Natural killer cell (primary cell): ENCODE results near the gene MT1B. TPM values are rescaled to one million over a fixed set of nuclear protein-coding genes. Genes with fewer than 3 reads are reported as not detected.

Experiments
- ATAC-seq, 3 donors: fragments of 150-1000 bp in 2 of 3; fragments of 200-7000 bp in 1 of 3; cut with Tn5 transposase; 1 replicate in 1 of 3; 2 replicates in 2 of 3; pipeline ENCODE4 v1.10.0; 2021; ENCODE audit warnings: mild to moderate bottlenecking in 2 of 3, moderate library complexity in 2 of 3
- DNase-seq, 2 donors: peaks; one replicate each; pipeline versions ENCODE4 v3.0.0 to v3.0.0-alpha.2; 2013 to 2021; ENCODE audit warnings: mixed read lengths in 1 of 2
- H3K27ac ChIP-seq: one replicate; pipeline ENCODE4 v1.5.1; 2013; ENCODE audit warnings: mild to moderate bottlenecking, low read length
- H3K27me3 ChIP-seq: one replicate; pipeline ENCODE4 v1.6.1; 2013; ENCODE audit warnings: low read length; ENCODE audit not compliant: control insufficient read depth, insufficient read depth
- H3K36me3 ChIP-seq: one replicate; pipeline ENCODE4 v1.6.1; 2013; ENCODE audit warnings: low read length; ENCODE audit not compliant: control insufficient read depth, insufficient read depth
- H3K4me1 ChIP-seq: one replicate; pipeline ENCODE4 v1.6.1; 2013; ENCODE audit warnings: low read length; ENCODE audit not compliant: control insufficient read depth, insufficient read depth
- H3K4me3 ChIP-seq: one replicate; pipeline ENCODE4 v1.5.1; 2013; ENCODE audit warnings: low read length
- H3K9me3 ChIP-seq: one replicate; pipeline ENCODE4 v1.6.1; 2013; ENCODE audit warnings: low read length; ENCODE audit not compliant: control insufficient read depth, insufficient read depth
- H3K27ac Mint-ChIP-seq, 2 donors: one replicate each; pipeline ENCODE4 v1.8.0; 2022; ENCODE audit warnings: mild to moderate bottlenecking in 2 of 2, mixed read lengths in 2 of 2, moderate library complexity in 1 of 2
- H3K27me3 Mint-ChIP-seq, 2 donors: one replicate each; pipeline ENCODE4 v1.8.0; 2022; ENCODE audit warnings: low read depth in 2 of 2, mixed read lengths in 2 of 2
- H3K36me3 Mint-ChIP-seq: one replicate; pipeline ENCODE4 v1.8.0; 2022; ENCODE audit warnings: mixed read lengths
- H3K4me1 Mint-ChIP-seq, 2 donors: one replicate each; pipeline ENCODE4 v1.8.0; 2022; ENCODE audit warnings: mixed read lengths in 2 of 2
- H3K4me3 Mint-ChIP-seq: one replicate; pipeline ENCODE4 v1.8.0; 2022; ENCODE audit warnings: mild to moderate bottlenecking, moderate library complexity, mixed read lengths
- H3K9me3 Mint-ChIP-seq, 2 donors: one replicate each; pipeline ENCODE4 v1.8.0; 2022; ENCODE audit warnings: mixed read lengths in 2 of 2
- WGBS: methylation state at CpG from one replicate; pipeline ENCODE4 v1.1.7; 2013; ENCODE audit warnings: missing lambda C conversion rate; ENCODE audit not compliant: insufficient coverage; 5-methylcytosine and 5-hydroxymethylcytosine counted together
- intact Hi-C: fragments of 100-400 bp; cut with micrococcal nuclease; formaldehyde crosslinking; loops from one replicate; pipeline ENCODE4 v1.14.2; 2022
- total RNA-seq, 4 donors: library from RNA; stranded (reverse); fragments of 120-200 nt in 1 of 4; gene quantifications; one replicate each; pipeline versions ENCODE4 v1.2.3 to v1.2.4, GENCODE V29; 2013 to 2022
- TF ChIP-seq, protein P1 (sequence below): fragments of 200-600 bp; IDR thresholded peaks from one replicate; pipeline ENCODE4 v1.8.0; 2022; ENCODE audit warnings: antibody characterized with exemption

The MT1B gene
- total RNA-seq, 3 donors from 2014 or later (not counting 1 experiment from before 2014, with no cell fraction given): not detected

DNA sequence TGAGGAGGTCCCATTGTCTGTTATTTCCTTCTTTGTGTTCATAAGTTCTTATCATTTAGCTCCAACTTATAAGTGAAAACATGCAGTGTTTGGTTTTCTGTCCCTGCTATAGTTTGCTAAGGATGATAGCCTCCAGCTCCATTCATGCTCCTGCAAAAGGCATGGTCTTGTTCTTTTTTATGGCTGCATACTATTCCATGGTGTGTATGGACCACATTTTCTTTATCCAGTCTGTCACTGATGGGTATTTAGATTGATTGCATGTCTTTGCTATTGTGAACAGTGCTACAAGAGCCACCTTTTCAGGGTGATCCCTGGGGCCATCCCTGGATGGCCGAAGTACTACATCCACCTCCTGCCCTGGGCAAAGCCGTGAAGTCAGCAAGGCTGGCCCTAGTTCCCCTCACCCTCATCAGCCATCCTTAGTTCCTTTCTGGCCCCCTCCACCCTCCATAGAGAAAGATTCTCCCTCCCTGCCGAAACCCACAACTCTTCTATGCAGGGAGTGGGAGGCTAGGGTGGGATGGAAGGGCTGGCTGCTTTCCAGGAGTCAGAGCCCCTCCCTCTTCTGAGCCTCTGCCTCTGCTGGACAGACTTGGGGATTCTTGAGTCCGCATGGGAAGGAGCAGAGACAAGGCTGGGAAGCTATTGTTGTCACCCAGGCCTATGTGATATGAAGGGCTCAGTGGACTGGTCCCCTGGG is 38.9 kb downstream of the MT1B start:
- TF ChIP-seq, protein P1, sequence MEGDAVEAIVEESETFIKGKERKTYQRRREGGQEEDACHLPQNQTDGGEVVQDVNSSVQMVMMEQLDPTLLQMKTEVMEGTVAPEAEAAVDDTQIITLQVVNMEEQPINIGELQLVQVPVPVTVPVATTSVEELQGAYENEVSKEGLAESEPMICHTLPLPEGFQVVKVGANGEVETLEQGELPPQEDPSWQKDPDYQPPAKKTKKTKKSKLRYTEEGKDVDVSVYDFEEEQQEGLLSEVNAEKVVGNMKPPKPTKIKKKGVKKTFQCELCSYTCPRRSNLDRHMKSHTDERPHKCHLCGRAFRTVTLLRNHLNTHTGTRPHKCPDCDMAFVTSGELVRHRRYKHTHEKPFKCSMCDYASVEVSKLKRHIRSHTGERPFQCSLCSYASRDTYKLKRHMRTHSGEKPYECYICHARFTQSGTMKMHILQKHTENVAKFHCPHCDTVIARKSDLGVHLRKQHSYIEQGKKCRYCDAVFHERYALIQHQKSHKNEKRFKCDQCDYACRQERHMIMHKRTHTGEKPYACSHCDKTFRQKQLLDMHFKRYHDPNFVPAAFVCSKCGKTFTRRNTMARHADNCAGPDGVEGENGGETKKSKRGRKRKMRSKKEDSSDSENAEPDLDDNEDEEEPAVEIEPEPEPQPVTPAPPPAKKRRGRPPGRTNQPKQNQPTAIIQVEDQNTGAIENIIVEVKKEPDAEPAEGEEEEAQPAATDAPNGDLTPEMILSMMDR: no peak
- no peaks in the 10 kb centered on the region for H3K4me1 Mint-ChIP-seq
- intact Hi-C loops: no loop called here
- WGBS: 97% methylated on average over 3 of the region's 4 CpGs
- H3K9me3 Mint-ChIP-seq: no peaks in the 10 kb centered on the region
- H3K27me3 ChIP-seq: no peaks in the 10 kb centered on the region
- H3K4me1 ChIP-seq: no peaks in the 10 kb centered on the region
- DNase-seq (no peak), ATAC-seq (no peak)
- no peak overlapping the region for H3K27ac Mint-ChIP-seq
- H3K27ac ChIP-seq: no peak overlapping the region
- no peaks in the 10 kb centered on the region for H3K9me3 ChIP-seq
- peaks cover 7 to 20% of the 10 kb centered on the region in 2 donors for H3K27me3 Mint-ChIP-seq
- H3K4me3 ChIP-seq: no peak overlapping the region
- no peak overlapping the region for H3K4me3 Mint-ChIP-seq
- H3K36me3 ChIP-seq: no peaks in the 10 kb centered on the region
- no peaks in the 10 kb centered on the region for H3K36me3 Mint-ChIP-seq

DNA sequence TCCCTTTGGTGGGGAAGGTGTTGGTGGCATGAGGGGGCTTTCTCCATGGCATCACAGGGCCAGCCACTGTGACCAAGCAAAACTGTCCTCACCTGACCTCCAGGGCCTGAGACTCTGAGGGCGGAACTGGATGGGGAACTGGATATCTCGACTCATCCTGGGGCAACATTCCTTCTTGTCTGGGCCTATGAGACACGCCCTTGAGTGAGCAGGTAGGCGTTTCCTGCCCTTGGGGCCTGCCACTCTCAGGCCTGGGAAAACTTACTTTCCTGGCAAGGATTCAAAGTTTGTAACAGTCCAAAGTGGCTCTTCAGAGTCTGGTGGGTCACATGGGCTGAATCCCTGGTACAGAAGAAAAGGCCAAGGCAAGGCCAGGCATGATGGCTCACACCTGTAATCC is 40.2 kb downstream of the MT1B start:
- Mint-ChIP-seq H3K36me3 (no peaks in the 10 kb centered on the region), H3K4me1 (no peaks in the 10 kb centered on the region), H3K4me3 (no peak overlapping the region), H3K27ac (no peak overlapping the region), H3K9me3 (no peaks in the 10 kb centered on the region), H3K27me3 (peaks cover 7 to 20% of the 10 kb centered on the region in 2 donors)
- TF ChIP-seq, protein P1: no peak
- Histone ChIP-seq H3K27me3 (no peaks in the 10 kb centered on the region), H3K27ac (no peak overlapping the region), H3K4me1 (no peaks in the 10 kb centered on the region), H3K4me3 (no peak overlapping the region), H3K9me3 (no peaks in the 10 kb centered on the region), H3K36me3 (no peaks in the 10 kb centered on the region)
- ATAC-seq (no peak), DNase-seq (no peak)
- 87% methylated on average over 4 of the region's 4 CpGs for whole genome bisulfite sequencing
- intact Hi-C loops: no loop called here

DNA sequence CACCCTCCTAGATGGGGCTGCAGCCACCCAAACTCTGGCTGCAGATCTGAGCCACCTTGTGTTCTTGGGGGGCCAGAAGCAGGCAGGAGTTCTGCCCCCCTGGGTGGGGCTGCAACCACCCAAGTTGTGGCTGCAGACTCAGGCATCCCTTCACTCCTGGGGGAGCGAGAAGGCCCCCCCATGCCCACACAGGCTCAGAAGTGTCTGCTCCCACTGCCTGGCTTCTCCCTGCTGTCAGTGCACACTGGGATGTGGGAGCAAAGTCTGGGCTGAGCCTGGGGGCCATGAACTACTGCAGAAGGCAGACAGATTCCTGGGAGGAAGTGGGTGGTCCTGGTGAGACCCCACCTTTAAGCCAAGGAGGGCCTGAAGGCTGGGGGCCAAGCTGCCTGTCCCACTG is 43.6 kb downstream of the MT1B start:
- TF ChIP-seq, protein P1: no peak
- no peaks in the 10 kb centered on the region for H3K9me3 Mint-ChIP-seq
- ATAC-seq (no peak), DNase-seq (no peak)
- no peaks in the 10 kb centered on the region for H3K4me1 Mint-ChIP-seq
- intact Hi-C loops: no loop called here
- Histone ChIP-seq H3K27me3 (no peaks in the 10 kb centered on the region), H3K27ac (no peak overlapping the region), H3K4me3 (no peak overlapping the region), H3K36me3 (no peaks in the 10 kb centered on the region), H3K9me3 (peaks cover 3% of the 10 kb centered on the region), H3K4me1 (no peaks in the 10 kb centered on the region)
- no peak overlapping the region for H3K27ac Mint-ChIP-seq
- H3K4me3 Mint-ChIP-seq: no peak overlapping the region
- no peaks in the 10 kb centered on the region for H3K36me3 Mint-ChIP-seq
- 58% methylated on average over 1 of the region's 1 CpG for WGBS
- H3K27me3 Mint-ChIP-seq: peaks cover 4 to 6% of the 10 kb centered on the region in 2 donors
